ENCODE data around the gene SFTA2. TPM values are rescaled to one million over a fixed set of nuclear protein-coding genes. Genes with fewer than 3 reads are reported as not detected.

The SFTA2 gene
- total and polyA plus RNA-seq, 2 of the 8 experiments (the other 6 are each of a cell fraction or from before 2014, with no cell fraction given): not detected

DNA sequence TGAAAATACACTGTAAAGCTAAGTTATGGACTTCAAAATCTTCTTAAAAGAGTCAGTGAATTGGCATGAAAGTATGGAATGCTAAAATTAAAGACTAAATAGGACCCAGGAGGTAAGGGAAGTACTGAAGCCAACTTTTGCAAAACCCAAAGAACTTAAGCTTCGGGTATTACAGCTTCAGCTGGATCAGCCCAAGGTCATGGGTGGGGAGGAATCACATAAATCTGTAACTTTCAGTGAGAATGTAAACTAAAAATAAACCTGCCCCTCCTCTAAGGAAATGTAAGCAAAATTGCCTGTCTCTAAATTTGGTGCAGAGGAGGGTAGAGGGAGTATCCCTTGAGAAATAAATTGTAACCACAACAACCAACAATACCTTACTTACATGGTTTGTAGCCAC is 47.2 kb upstream of the SFTA2 start:
- Histone ChIP-seq H2BK120ac (replicated peaks; ENCODE audit: low read depth, low read length) (no peak overlapping the region), H2BK15ac (ENCODE audit: low read length) (no peak overlapping the region), H3K27me3 (replicated peaks in 1 of 4; ENCODE audit: control insufficient read depth in 3 of 4, extremely low read depth in 1 of 4, insufficient read depth in 3 of 4, low read length in 3 of 4) (no peaks in the 10 kb centered on the region), H3K23me2 (ENCODE audit: low read depth, low read length) (no peaks in the 10 kb centered on the region), H3K56ac (replicated peaks; ENCODE audit: insufficient read length, low read depth, low read length) (no peak overlapping the region), H2AFZ (ENCODE audit: low read length) (no peak overlapping the region), H3K14ac (ENCODE audit: insufficient read length) (no peak overlapping the region), H2BK12ac (ENCODE audit: low read depth, low read length) (no peak overlapping the region), H3K4ac (replicated peaks; ENCODE audit: insufficient read length, low read depth, low read length) (no peak overlapping the region), H3K9me3 (ENCODE audit: insufficient read depth in 2 of 2, low read depth in 1 of 2, low read length in 1 of 2) (no peaks in the 10 kb centered on the region), H3K4me2 (ENCODE audit: insufficient read depth in 1 of 2, low read depth in 2 of 2, low read length in 2 of 2) (no peak overlapping the region), H3K27ac (ENCODE audit: low read depth, low read length) (no peak overlapping the region), H2BK5ac (ENCODE audit: low read depth, low read length) (no peak overlapping the region), H4K91ac (replicated peaks; ENCODE audit: insufficient read length, low read length) (no peak overlapping the region), H3K36me3 (ENCODE audit: control insufficient read depth in 2 of 4, insufficient read depth in 4 of 4, low read length in 3 of 4) (no peaks in the 10 kb centered on the region), H2AK5ac (ENCODE audit: low read depth, low read length) (no peak overlapping the region), H2BK20ac (ENCODE audit: low read length) (no peak overlapping the region), H3K79me1 (ENCODE audit: low read depth, low read length) (no peaks in the 10 kb centered on the region), H3K79me2 (ENCODE audit: control insufficient read depth in 1 of 2, insufficient read depth in 2 of 2, low read length in 2 of 2) (no peaks in the 10 kb centered on the region), H3K4me1 (replicated peaks in 1 of 4; ENCODE audit: control insufficient read depth in 3 of 4, insufficient read depth in 4 of 4, low read length in 3 of 4) (peaks cover 0 to 2% (median 0%) of the 10 kb centered on the region in 4 experiments; a peak in 1 of 7 replicates), H3K9ac (replicated peaks in 1 of 4; ENCODE audit: extremely low read depth in 1 of 4, low read depth in 3 of 4, low read length in 3 of 4) (no peak overlapping the region), H3K23ac (ENCODE audit: insufficient read length) (no peak overlapping the region), H4K8ac (ENCODE audit: extremely low read depth, insufficient read depth, low read length) (no peak overlapping the region), H3K4me3 (ENCODE audit: extremely low read depth in 1 of 4, insufficient read depth in 2 of 4, low read depth in 3 of 4, low read length in 4 of 4) (no peak overlapping the region), H3K18ac (ENCODE audit: extremely low read depth, low read length) (no peak overlapping the region), H4K5ac (ENCODE audit: insufficient read length, low read depth, low read length) (no peak overlapping the region), H4K20me1 (replicated peaks in 1 of 2; ENCODE audit: control insufficient read depth in 1 of 2, insufficient read depth in 2 of 2, low read length in 2 of 2) (no peaks in the 10 kb centered on the region)
- POLR2A ChIA-PET (ENCODE audit: partially characterized antibody): no interaction called here
- FAIRE-seq (no peak), DNase-seq (ENCODE audit: low read depth in 1 of 2, low spot score in 2 of 2) (no peak)
- CTCF ChIA-PET (ENCODE audit: partially characterized antibody): interaction anchor here (0.5 to 1.4 kb wide), 7 partner anchors 15 to 108 kb away, joined by 3 to 4 read pairs (median 3); no protein-coding TSS in a partner anchor
- 94% methylated on average over 1 of the region's 1 CpG; no CpG with 5 or more reads in 1 of the 2 experiments for WGBS, 2 experiments (ENCODE audit: extremely low coverage in 1 of 2, insufficient coverage in 1 of 2, insufficient read length in 1 of 2, insufficient replicate concordance in 2 of 2, low coverage in 1 of 2, low lambda C conversion rate in 2 of 2, missing lambda C conversion rate in 1 of 2)
- TF ChIP-seq SP4 (IDR thresholded peaks at IDR 0.05; ENCODE audit: low read length) (no peak), YY1 (IDR thresholded peaks at IDR 0.05; ENCODE audit: low read depth, low read length) (no peak), TEAD4 (IDR thresholded peaks at IDR 0.05; ENCODE audit: low read depth, low read length) (no peak), NRF1 (IDR thresholded peaks at IDR 0.05; ENCODE audit: low read depth, low read length) (no peak), JUND (IDR thresholded peaks at IDR 0.05; ENCODE audit: low read length) (no peak), PHF8 (conservative IDR thresholded peaks at IDR 0.05; ENCODE audit: low read depth, low read length) (no peak), FOSL1 (IDR thresholded peaks at IDR 0.05; ENCODE audit: insufficient read depth, low read depth, low read length) (no peak), TAF7 (optimal IDR thresholded peaks at IDR 0.05; ENCODE audit: borderline replicate concordance, low read depth, low read length) (no peak), CHD2 (IDR thresholded peaks at IDR 0.05; ENCODE audit: low read length) (no peak), SIRT6 (IDR thresholded peaks at IDR 0.05; ENCODE audit: low read length) (no peak), JUN (IDR thresholded peaks at IDR 0.05; ENCODE audit: low read depth, low read length) (no peak), SIN3A (conservative IDR thresholded peaks at IDR 0.05 in 1 of 2, IDR thresholded peaks at IDR 0.05 in 1 of 2; ENCODE audit: low read depth in 1 of 2, low read length in 2 of 2) (no peak), BCL11A (IDR thresholded peaks at IDR 0.05; ENCODE audit: low read depth in 2 of 2, low read length in 2 of 2) (no peak), CEBPB (IDR thresholded peaks at IDR 0.05; ENCODE audit: low read depth, low read length) (no peak)
- TF ChIP-seq, protein P1, sequence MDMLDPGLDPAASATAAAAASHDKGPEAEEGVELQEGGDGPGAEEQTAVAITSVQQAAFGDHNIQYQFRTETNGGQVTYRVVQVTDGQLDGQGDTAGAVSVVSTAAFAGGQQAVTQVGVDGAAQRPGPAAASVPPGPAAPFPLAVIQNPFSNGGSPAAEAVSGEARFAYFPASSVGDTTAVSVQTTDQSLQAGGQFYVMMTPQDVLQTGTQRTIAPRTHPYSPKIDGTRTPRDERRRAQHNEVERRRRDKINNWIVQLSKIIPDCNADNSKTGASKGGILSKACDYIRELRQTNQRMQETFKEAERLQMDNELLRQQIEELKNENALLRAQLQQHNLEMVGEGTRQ (IDR thresholded peaks at IDR 0.05; ENCODE audit: low read length): no peak
